Psoas muscle (tissue), 8 donors: ENCODE measurements around the gene CAMTA1. TPM values are rescaled to one million over a fixed set of nuclear protein-coding genes. Genes with fewer than 3 reads are reported as not detected.

Source experiments
- ATAC-seq, 4 donors: fragments of 200-7000 bp; cut with Tn5 transposase; one replicate each; pipeline ENCODE4 v1.9.1; 2020; ENCODE audit warnings: moderate library complexity in 3 of 4, mild to moderate bottlenecking in 2 of 4
- DNase-seq, 2 donors: peaks; one replicate each; pipeline ENCODE4 v3.0.0-alpha.2; 2020
- H3K27ac ChIP-seq: fragments of 200-600 bp; one replicate; pipeline ENCODE4 v1.8.0; 2022
- H3K27me3 ChIP-seq, 3 donors: fragments of 200-600 bp in 1 of 3; one replicate each; pipeline versions ENCODE4 v1.6.1 to v1.8.0; 2013 to 2022; ENCODE audit warnings: low read length in 2 of 3, mild to moderate bottlenecking in 2 of 3, moderate library complexity in 1 of 3; ENCODE audit not compliant: insufficient read depth in 3 of 3
- H3K36me3 ChIP-seq, 2 donors: fragments of 200-600 bp in 1 of 2; one replicate each; pipeline versions ENCODE4 v1.6.1 to v1.8.0; 2013 to 2022; ENCODE audit warnings: low read depth in 1 of 2, mild to moderate bottlenecking in 1 of 2, moderate library complexity in 1 of 2; ENCODE audit not compliant: insufficient read depth in 1 of 2
- H3K4me1 ChIP-seq: fragments of 200-600 bp; one replicate; pipeline ENCODE4 v1.8.0; 2022
- H3K4me3 ChIP-seq: fragments of 200-600 bp; one replicate; pipeline ENCODE4 v1.8.0; 2022; ENCODE audit warnings: mild to moderate bottlenecking
- H3K9me3 ChIP-seq: fragments of 200-600 bp; one replicate; pipeline ENCODE4 v1.8.0; 2022
- CTCF ChIP-seq: fragments of 200-600 bp; IDR thresholded peaks from one replicate; pipeline ENCODE4 v1.8.0; 2022; ENCODE audit warnings: antibody characterized with exemption
- WGBS, 3 donors: extraction: QIAGEN DNeasy Blood & Tissue Kit; methylation state at CpG; one replicate each; pipeline versions ENCODE4 v1.1.6 to v1.1.7; 2013; 5-methylcytosine and 5-hydroxymethylcytosine counted together
- intact Hi-C, 2 donors: fragments of 100-400 bp; cut with DNase I; formaldehyde crosslinking; loops; one replicate each; pipeline versions ENCODE4 v1.11.0 to v1.14.2; 2022
- polyA plus RNA-seq, 3 donors: library from polyadenylated mRNA; stranded (reverse); fragments of 200-250 nt; gene quantifications; one replicate each; pipeline ENCODE4 v1.2.3, GENCODE V29; 2013
- total RNA-seq, 4 donors: library from RNA; stranded (reverse); fragmentation: NEBNext Ultra II Directional in 2 of 4; extraction: Animal tissue kit (Norgen Biotek cat#: 25700) in 2 of 4; gene quantifications; one replicate each; pipeline versions ENCODE4 v1.2.1 to v1.2.4, GENCODE V29; 2021 to 2023
- donor health status: healthy with polysubstance abuse.
- donor health status: DM: no; HTN: no; CAD: no; lungs with moderate emphysema.
- donor health status: Bipolar disorder and iron deficiency.
- donor health status: healthy.
- donor health status: DM: yes; HTN: yes; CAD: no.
- donor health status: DM: no; HTN: no; CAD: no.
- donor health status: DM: no; HTN: no; CAD: no.
- donor health status: DM: yes; HTN: yes; CAD: no.

Gene CAMTA1
- total and polyA plus RNA-seq, 7 donors, result 64.6 to 206 (median 76.5) TPM

GRCh38 chr1:6885426-6885825 lies 100.2 kb downstream of the CAMTA1 start:
- DNase-seq (no peak), ATAC-seq (no peak)
- no peaks in the 10 kb centered on the region for H3K4me1 ChIP-seq
- no peak overlapping the region for H3K4me3 ChIP-seq
- intact Hi-C loops, result loop anchor here in 1 of 2 donors (5.0 kb wide), 1 partner anchor 163 kb away; no protein-coding TSS in a partner anchor
- TF ChIP-seq CTCF, result no peak
- no peaks in the 10 kb centered on the region for H3K9me3 ChIP-seq
- no peaks in the 10 kb centered on the region for H3K27me3 ChIP-seq
- H3K36me3 ChIP-seq, result no peaks in the 10 kb centered on the region
- WGBS, 3 donors, result 93 to 96% (median 95%) methylated on average over 2 of the region's 2 CpGs
- no peak overlapping the region for H3K27ac ChIP-seq

GRCh38 chr1:6886523-6886922 lies 101.3 kb downstream of the CAMTA1 start:
- Histone ChIP-seq H3K36me3 (no peaks in the 10 kb centered on the region), H3K4me3 (no peak overlapping the region), H3K27me3 (no peaks in the 10 kb centered on the region), H3K4me1 (no peaks in the 10 kb centered on the region), H3K9me3 (no peaks in the 10 kb centered on the region), H3K27ac (no peak overlapping the region)
- intact Hi-C loops, result loop anchor here in 1 of 2 donors (5.0 kb wide), 1 partner anchor 164 kb away; no protein-coding TSS in a partner anchor
- ATAC-seq, result no peak
- TF ChIP-seq CTCF, result no peak
- DNase-seq, result no peak
- 95 to 96% (median 96%) methylated on average over 2 of the region's 2 CpGs for WGBS, 3 donors

- 89 to 91% (median 90%) methylated on average over 3 of the region's 3 CpGs for WGBS, 3 donors
These were observed 103.0 kb downstream of the CAMTA1 start for GRCh38 chr1:6888268-6888667.

GRCh38 chr1:6888870-6889269 lies 103.6 kb downstream of the CAMTA1 start:
- DNase-seq (no peak), ATAC-seq (no peak)
- no peak overlapping the region for H3K27ac ChIP-seq
- no peaks in the 10 kb centered on the region for H3K9me3 ChIP-seq
- intact Hi-C loops, result loop anchor here in 1 of 2 donors (5.0 kb wide), 1 partner anchor 167 kb away; no protein-coding TSS in a partner anchor
- no peaks in the 10 kb centered on the region for H3K36me3 ChIP-seq
- no peaks in the 10 kb centered on the region for H3K27me3 ChIP-seq
- H3K4me3 ChIP-seq, result no peak overlapping the region
- no peak for TF ChIP-seq CTCF
- WGBS, 3 donors, result 88 to 91% (median 89%) methylated on average over 2 of the region's 2 CpGs
- no peaks in the 10 kb centered on the region for H3K4me1 ChIP-seq

More at GRCh38 chr1:6888268-6888667, 103.0 kb downstream of the CAMTA1 start:
- DNase-seq (no peak), ATAC-seq (no peak)
- H3K27ac ChIP-seq, result no peak overlapping the region
- TF ChIP-seq CTCF, result no peak
- no peaks in the 10 kb centered on the region for H3K36me3 ChIP-seq
- H3K9me3 ChIP-seq, result no peaks in the 10 kb centered on the region
- H3K4me3 ChIP-seq, result no peak overlapping the region
- H3K4me1 ChIP-seq, result no peaks in the 10 kb centered on the region
- intact Hi-C loops, result loop anchor here in 1 of 2 donors (5.0 kb wide), 1 partner anchor 166 kb away; no protein-coding TSS in a partner anchor
- H3K27me3 ChIP-seq, result no peaks in the 10 kb centered on the region
